Measurements from ENCODE around the gene SLC23A1. TPM values are rescaled to one million over a fixed set of nuclear protein-coding genes. Genes with fewer than 3 reads are reported as not detected.
"Not testable (repeated sequence)": the region's sequence is repeated elsewhere in the genome, so short reads cannot be mapped to it uniquely, and the experiment has no call there.

The SLC23A1 gene
- total RNA-seq, 1 donor from 2014 or later, result not detected

DNA sequence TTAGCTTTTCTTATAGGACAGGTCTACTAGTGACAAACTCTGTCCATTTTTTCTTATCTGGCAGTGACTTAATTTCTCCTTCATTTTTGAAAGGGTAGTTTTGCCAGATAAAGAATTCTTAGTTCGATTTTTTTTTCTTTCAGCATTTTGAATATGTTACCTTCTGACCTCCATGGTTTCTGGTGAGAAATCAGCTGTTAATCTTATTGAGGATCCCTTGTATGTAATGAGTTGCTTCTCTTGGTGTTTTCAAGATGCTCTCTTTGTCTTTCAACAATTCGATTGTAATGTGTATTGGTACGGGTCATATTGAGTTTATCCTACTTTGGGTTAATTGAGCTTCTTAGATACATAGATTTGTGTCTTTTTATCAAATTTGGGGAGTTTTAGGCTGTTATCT is 28.9 kb downstream of the SLC23A1 start:
- Mint-ChIP-seq H3K27ac (ENCODE audit: unreplicated experiment) (no peak overlapping the region), H3K4me1 (ENCODE audit: low read depth, unreplicated experiment) (peaks cover 4% of the 10 kb centered on the region)

DNA sequence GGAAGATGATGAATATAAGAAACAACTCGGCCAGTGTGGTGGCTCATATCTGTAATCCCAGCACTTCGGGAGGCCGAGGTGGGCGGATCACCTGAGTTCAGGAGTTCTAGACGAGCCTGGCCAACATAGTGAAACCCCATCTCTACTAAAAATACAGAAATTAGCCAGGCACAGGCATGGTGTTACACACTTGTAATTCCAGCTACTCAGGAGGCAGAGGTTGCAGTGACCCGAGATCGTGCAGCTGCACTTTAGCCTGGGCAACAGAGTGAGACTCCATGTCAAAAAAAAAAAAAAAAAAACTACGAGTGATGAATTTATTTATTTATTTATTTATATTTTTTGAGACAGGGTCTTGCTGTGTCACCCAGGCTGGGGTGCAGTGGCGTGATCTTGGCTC is 35.2 kb downstream of the SLC23A1 start:
- not testable (repeated sequence) for H3K9ac ChIP-seq (ENCODE audit: low read length); H3K9me3 Mint-ChIP-seq (ENCODE audit: unreplicated experiment); FAIRE-seq; H3K4me2 ChIP-seq (ENCODE audit: low read length); H3K36me3 Mint-ChIP-seq (ENCODE audit: low read depth, unreplicated experiment); H3K9me3 ChIP-seq (ENCODE audit: insufficient read depth, low read depth, low read length); DNase-seq (ENCODE audit: low read depth); H3K36me3 ChIP-seq (ENCODE audit: insufficient read depth, low read length); H3K4me1 ChIP-seq (ENCODE audit: insufficient read depth, low read length); H3K4me3 ChIP-seq (ENCODE audit: insufficient read depth, low read depth, low read length); H2AFZ ChIP-seq (ENCODE audit: low read depth, low read length); H3K27me3 Mint-ChIP-seq (ENCODE audit: low read depth, unreplicated experiment); H3K27ac ChIP-seq (ENCODE audit: low read depth, low read length); H3K4me3 Mint-ChIP-seq (ENCODE audit: unreplicated experiment); H3K27ac Mint-ChIP-seq (ENCODE audit: unreplicated experiment); H3K27me3 ChIP-seq (ENCODE audit: insufficient read depth, low read length)
- H3K4me1 Mint-ChIP-seq (ENCODE audit: low read depth, unreplicated experiment), result peaks cover 12% of the 10 kb centered on the region
- Histone ChIP-seq H4K20me1 (ENCODE audit: insufficient read depth, low read length) (peaks cover 88% of the 10 kb centered on the region), H3K79me2 (ENCODE audit: insufficient read depth, low read length) (peaks cover 100% of the 10 kb centered on the region)

More for the DNA sequence above, 28.9 kb downstream of the SLC23A1 start:
- Histone ChIP-seq H3K9ac (ENCODE audit: low read length) (no peak overlapping the region), H3K36me3 (ENCODE audit: insufficient read depth, low read length) (peaks cover 3% of the 10 kb centered on the region), H3K4me2 (ENCODE audit: low read length) (no peak overlapping the region), H3K9me3 (ENCODE audit: insufficient read depth, low read depth, low read length) (no peaks in the 10 kb centered on the region), H3K4me1 (ENCODE audit: insufficient read depth, low read length) (no peaks in the 10 kb centered on the region), H3K27me3 (ENCODE audit: insufficient read depth, low read length) (no peaks in the 10 kb centered on the region), H3K4me3 (ENCODE audit: insufficient read depth, low read depth, low read length) (no peak overlapping the region), H3K79me2 (ENCODE audit: insufficient read depth, low read length) (peaks cover 99% of the 10 kb centered on the region), H4K20me1 (ENCODE audit: insufficient read depth, low read length) (peaks cover 99% of the 10 kb centered on the region), H3K27ac (ENCODE audit: low read depth, low read length) (no peak overlapping the region), H2AFZ (ENCODE audit: low read depth, low read length) (no peak overlapping the region)
- TF ChIP-seq EZH2 (IDR thresholded peaks at IDR 0.05; ENCODE audit: insufficient read depth, low read length), result no peak
- TF ChIP-seq, protein P1, sequence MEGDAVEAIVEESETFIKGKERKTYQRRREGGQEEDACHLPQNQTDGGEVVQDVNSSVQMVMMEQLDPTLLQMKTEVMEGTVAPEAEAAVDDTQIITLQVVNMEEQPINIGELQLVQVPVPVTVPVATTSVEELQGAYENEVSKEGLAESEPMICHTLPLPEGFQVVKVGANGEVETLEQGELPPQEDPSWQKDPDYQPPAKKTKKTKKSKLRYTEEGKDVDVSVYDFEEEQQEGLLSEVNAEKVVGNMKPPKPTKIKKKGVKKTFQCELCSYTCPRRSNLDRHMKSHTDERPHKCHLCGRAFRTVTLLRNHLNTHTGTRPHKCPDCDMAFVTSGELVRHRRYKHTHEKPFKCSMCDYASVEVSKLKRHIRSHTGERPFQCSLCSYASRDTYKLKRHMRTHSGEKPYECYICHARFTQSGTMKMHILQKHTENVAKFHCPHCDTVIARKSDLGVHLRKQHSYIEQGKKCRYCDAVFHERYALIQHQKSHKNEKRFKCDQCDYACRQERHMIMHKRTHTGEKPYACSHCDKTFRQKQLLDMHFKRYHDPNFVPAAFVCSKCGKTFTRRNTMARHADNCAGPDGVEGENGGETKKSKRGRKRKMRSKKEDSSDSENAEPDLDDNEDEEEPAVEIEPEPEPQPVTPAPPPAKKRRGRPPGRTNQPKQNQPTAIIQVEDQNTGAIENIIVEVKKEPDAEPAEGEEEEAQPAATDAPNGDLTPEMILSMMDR (IDR thresholded peaks at IDR 0.05; ENCODE audit: insufficient read depth, low read depth, low read length), result no peak
- DNase-seq (ENCODE audit: low read depth), result no peak
- no peaks in the 10 kb centered on the region for H3K27me3 Mint-ChIP-seq (ENCODE audit: low read depth, unreplicated experiment)
- FAIRE-seq, result no peak
- no peak overlapping the region for H3K4me3 Mint-ChIP-seq (ENCODE audit: unreplicated experiment)
- H3K36me3 Mint-ChIP-seq (ENCODE audit: low read depth, unreplicated experiment), result peaks cover 18% of the 10 kb centered on the region
- H3K9me3 Mint-ChIP-seq (ENCODE audit: unreplicated experiment), result no peaks in the 10 kb centered on the region

DNA sequence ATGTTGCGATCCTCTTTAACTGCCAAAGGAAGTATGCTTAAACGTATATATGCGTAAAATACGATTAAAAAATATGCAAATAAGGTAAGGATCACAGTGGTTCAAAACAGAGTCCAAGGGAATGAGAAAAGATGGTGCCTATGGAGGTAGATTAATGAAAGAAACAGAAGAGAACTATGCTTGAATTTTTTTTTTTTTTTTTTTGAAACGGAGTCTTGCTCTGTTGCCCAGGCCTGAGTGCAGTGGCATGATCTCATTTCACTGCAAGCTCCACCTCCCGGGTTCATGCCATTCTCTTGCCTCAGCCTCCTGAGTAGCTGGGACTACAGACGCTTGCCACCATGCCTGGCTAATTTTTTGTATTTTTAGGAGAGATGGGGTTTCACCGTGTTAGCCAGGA is 37.7 kb downstream of the SLC23A1 start:
- not testable (repeated sequence) for H3K36me3 ChIP-seq (ENCODE audit: insufficient read depth, low read length); H3K9me3 ChIP-seq (ENCODE audit: insufficient read depth, low read depth, low read length); H3K4me3 Mint-ChIP-seq (ENCODE audit: unreplicated experiment); H3K9ac ChIP-seq (ENCODE audit: low read length); DNase-seq (ENCODE audit: low read depth); H2AFZ ChIP-seq (ENCODE audit: low read depth, low read length); H3K36me3 Mint-ChIP-seq (ENCODE audit: low read depth, unreplicated experiment); H3K4me2 ChIP-seq (ENCODE audit: low read length); H3K4me3 ChIP-seq (ENCODE audit: insufficient read depth, low read depth, low read length); H3K27me3 ChIP-seq (ENCODE audit: insufficient read depth, low read length); H3K27me3 Mint-ChIP-seq (ENCODE audit: low read depth, unreplicated experiment); H3K9me3 Mint-ChIP-seq (ENCODE audit: unreplicated experiment); H3K27ac ChIP-seq (ENCODE audit: low read depth, low read length); FAIRE-seq; H3K27ac Mint-ChIP-seq (ENCODE audit: unreplicated experiment)
- peaks cover 87% of the 10 kb centered on the region for H3K79me2 ChIP-seq (ENCODE audit: insufficient read depth, low read length)
- peaks cover 70% of the 10 kb centered on the region for H4K20me1 ChIP-seq (ENCODE audit: insufficient read depth, low read length)
- H3K4me1 Mint-ChIP-seq (ENCODE audit: low read depth, unreplicated experiment), result peaks cover 16% of the 10 kb centered on the region
- peaks cover 14% of the 10 kb centered on the region for H3K4me1 ChIP-seq (ENCODE audit: insufficient read depth, low read length)

GRCh38 chr5:139344177-139344576 is 38.9 kb downstream of the SLC23A1 start:
- FAIRE-seq (no peak), DNase-seq (ENCODE audit: low read depth) (no peak)
- peaks cover 14% of the 10 kb centered on the region for H3K4me1 ChIP-seq (ENCODE audit: insufficient read depth, low read length)
- Mint-ChIP-seq H3K4me3 (ENCODE audit: unreplicated experiment) (peak overlapping the region; percentile 67), H3K9me3 (ENCODE audit: unreplicated experiment) (no peaks in the 10 kb centered on the region), H3K27me3 (ENCODE audit: low read depth, unreplicated experiment) (no peaks in the 10 kb centered on the region), H3K27ac (ENCODE audit: unreplicated experiment) (no peak overlapping the region), H3K4me1 (ENCODE audit: low read depth, unreplicated experiment) (peaks cover 19% of the 10 kb centered on the region), H3K36me3 (ENCODE audit: low read depth, unreplicated experiment) (peaks cover 10% of the 10 kb centered on the region)
- H3K79me2 ChIP-seq (ENCODE audit: insufficient read depth, low read length), result peaks cover 75% of the 10 kb centered on the region
- peaks cover 58% of the 10 kb centered on the region for H4K20me1 ChIP-seq (ENCODE audit: insufficient read depth, low read length)
- no peak overlapping the region for H2AFZ ChIP-seq (ENCODE audit: low read depth, low read length)
- H3K9me3 ChIP-seq (ENCODE audit: insufficient read depth, low read depth, low read length), result no peaks in the 10 kb centered on the region
- H3K4me2 ChIP-seq (ENCODE audit: low read length), result peak overlapping the region; percentile 44
- H3K27ac ChIP-seq (ENCODE audit: low read depth, low read length), result no peak overlapping the region
- TF ChIP-seq EZH2 (IDR thresholded peaks at IDR 0.05; ENCODE audit: insufficient read depth, low read length), result no peak
- TF ChIP-seq, protein P1 (IDR thresholded peaks at IDR 0.05; ENCODE audit: insufficient read depth, low read depth, low read length), result no peak
- no peaks in the 10 kb centered on the region for H3K36me3 ChIP-seq (ENCODE audit: insufficient read depth, low read length)
- H3K9ac ChIP-seq (ENCODE audit: low read length), result no peak overlapping the region
- H3K4me3 ChIP-seq (ENCODE audit: insufficient read depth, low read depth, low read length), result no peak overlapping the region
- H3K27me3 ChIP-seq (ENCODE audit: insufficient read depth, low read length), result no peaks in the 10 kb centered on the region
